Measurements from ENCODE around the gene SNRNP40. TPM values are rescaled to one million over a fixed set of nuclear protein-coding genes. Genes with fewer than 3 reads are reported as not detected.

SNRNP40 gene
- total and polyA plus RNA-seq, 2 donors (not counting 3 experiments of a cell fraction or from before 2014, with no cell fraction given), result 66.3 to 78.1 TPM

DNA sequence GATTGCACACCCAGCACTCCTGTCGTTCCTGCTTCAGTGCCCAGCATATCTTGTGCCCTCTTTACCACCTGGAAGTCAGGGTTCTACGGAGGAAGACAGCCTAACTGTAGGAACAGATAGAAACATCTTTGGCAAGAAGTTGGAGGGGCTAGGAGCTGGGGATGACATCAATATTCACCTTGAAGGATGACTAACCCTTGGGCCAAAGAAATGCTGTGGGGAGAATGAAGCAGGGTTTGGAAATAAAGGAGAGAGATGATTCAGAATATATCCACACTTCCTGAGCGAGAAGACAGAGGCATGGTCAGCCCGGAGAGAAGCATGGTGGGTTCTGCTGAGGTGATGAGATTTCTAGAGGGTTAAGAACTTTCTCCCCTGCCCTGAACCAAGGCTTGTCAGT lies 52.3 kb downstream of the SNRNP40 start:
- H3K4me3 ChIP-seq (replicated peaks in 1 of 3; ENCODE audit: insufficient read depth in 1 of 3, low read depth in 1 of 3, low read length in 3 of 3), result no peak overlapping the region
- TF ChIP-seq, protein P1, sequence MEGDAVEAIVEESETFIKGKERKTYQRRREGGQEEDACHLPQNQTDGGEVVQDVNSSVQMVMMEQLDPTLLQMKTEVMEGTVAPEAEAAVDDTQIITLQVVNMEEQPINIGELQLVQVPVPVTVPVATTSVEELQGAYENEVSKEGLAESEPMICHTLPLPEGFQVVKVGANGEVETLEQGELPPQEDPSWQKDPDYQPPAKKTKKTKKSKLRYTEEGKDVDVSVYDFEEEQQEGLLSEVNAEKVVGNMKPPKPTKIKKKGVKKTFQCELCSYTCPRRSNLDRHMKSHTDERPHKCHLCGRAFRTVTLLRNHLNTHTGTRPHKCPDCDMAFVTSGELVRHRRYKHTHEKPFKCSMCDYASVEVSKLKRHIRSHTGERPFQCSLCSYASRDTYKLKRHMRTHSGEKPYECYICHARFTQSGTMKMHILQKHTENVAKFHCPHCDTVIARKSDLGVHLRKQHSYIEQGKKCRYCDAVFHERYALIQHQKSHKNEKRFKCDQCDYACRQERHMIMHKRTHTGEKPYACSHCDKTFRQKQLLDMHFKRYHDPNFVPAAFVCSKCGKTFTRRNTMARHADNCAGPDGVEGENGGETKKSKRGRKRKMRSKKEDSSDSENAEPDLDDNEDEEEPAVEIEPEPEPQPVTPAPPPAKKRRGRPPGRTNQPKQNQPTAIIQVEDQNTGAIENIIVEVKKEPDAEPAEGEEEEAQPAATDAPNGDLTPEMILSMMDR (IDR thresholded peaks at IDR 0.05; ENCODE audit: extremely low read depth in 1 of 2, insufficient read depth in 1 of 2, low read depth in 1 of 2, low read length in 2 of 2), result no peak
- TF ChIP-seq POLR2A (IDR thresholded peaks at IDR 0.05; ENCODE audit: low read depth, low read length) (no peak), JUN (IDR thresholded peaks at IDR 0.05; ENCODE audit: borderline replicate concordance, insufficient read depth, insufficient read length, low read depth) (no peak), EZH2 (IDR thresholded peaks at IDR 0.05; ENCODE audit: borderline replicate concordance, low read depth, low read length, severe bottlenecking) (no peak), FOS (IDR thresholded peaks at IDR 0.05; ENCODE audit: borderline replicate concordance, insufficient read depth, low read length) (no peak), GATA2 (IDR thresholded peaks at IDR 0.05; ENCODE audit: insufficient read depth, insufficient read length, low read depth, low read length) (no peak), MYC (IDR thresholded peaks at IDR 0.05; ENCODE audit: low read depth, low read length) (no peak)
- TF ChIP-seq, protein P2, sequence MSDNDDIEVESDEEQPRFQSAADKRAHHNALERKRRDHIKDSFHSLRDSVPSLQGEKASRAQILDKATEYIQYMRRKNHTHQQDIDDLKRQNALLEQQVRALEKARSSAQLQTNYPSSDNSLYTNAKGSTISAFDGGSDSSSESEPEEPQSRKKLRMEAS (IDR thresholded peaks at IDR 0.05; ENCODE audit: insufficient read depth, insufficient read length), result no peak
- no peaks in the 10 kb centered on the region for H3K9me1 ChIP-seq (replicated peaks; ENCODE audit: control insufficient read depth, extremely low read depth, insufficient read depth, low read length)
- H3K36me3 ChIP-seq (ENCODE audit: control insufficient read depth in 2 of 2, extremely low read depth in 1 of 2, insufficient read depth in 2 of 2, low read length in 2 of 2), result no peaks in the 10 kb centered on the region
- H3K79me2 ChIP-seq (ENCODE audit: control insufficient read depth, insufficient read depth, low read length), result no peaks in the 10 kb centered on the region
- H3K9me3 ChIP-seq (replicated peaks; ENCODE audit: control insufficient read depth, insufficient read depth, low read length), result no peaks in the 10 kb centered on the region
- ChIA-PET POLR2A (no interaction called here), CTCF (interaction anchor here (0.8 to 1.3 kb wide), 3 partner anchors 8 to 63 kb away, joined by 3 read pairs; no protein-coding TSS in a partner anchor)
- peaks cover 7% of the 10 kb centered on the region for H3K4me1 ChIP-seq (ENCODE audit: control insufficient read depth, extremely low read depth, insufficient read depth, low read length)
- no peak overlapping the region for H3K27ac ChIP-seq (ENCODE audit: insufficient read depth, low read depth, low read length)
- no peaks in the 10 kb centered on the region for H4K20me1 ChIP-seq (replicated peaks; ENCODE audit: control insufficient read depth, extremely low read depth, insufficient read depth, low read length)
- no peak overlapping the region for H2AFZ ChIP-seq (ENCODE audit: low read depth, low read length)
- intact Hi-C loops (cut with micrococcal nuclease) (no loop called here), dilution Hi-C loops (cut with MboI; ENCODE audit: extremely low pct_ligation_motif_present, low sequenced_read_pairs) (no loop called here)
- H3K9ac ChIP-seq (replicated peaks; ENCODE audit: extremely low read depth, insufficient read depth, low read length), result no peak overlapping the region
- no peak for DNase-seq (ENCODE audit: low read depth, low spot score)
- no peak overlapping the region for H3K4me2 ChIP-seq (ENCODE audit: insufficient read depth, low read length)
- FAIRE-seq, result no peak
- BruUV-seq (replicated peaks), result no TSS peak
- H3K27me3 ChIP-seq (ENCODE audit: control insufficient read depth in 2 of 2, insufficient read depth in 2 of 2, low read length in 2 of 2), result peaks cover 14% of the 10 kb centered on the region in 2 experiments
